ENCODE data around the gene METTL4. TPM values are rescaled to one million over a fixed set of nuclear protein-coding genes. Genes with fewer than 3 reads are reported as not detected.

METTL4 gene
- total and polyA plus RNA-seq, 9 of the 15 experiments (the other 6 are each of a cell fraction or from before 2014, with no cell fraction given) = 7.9 to 32.8 (median 22.1) TPM

GRCh38 chr18:2570772-2571199, 519 bp downstream of the METTL4 start (continued):
- TF ChIP-seq ZBTB49 (CRISPR knock-in tag; IDR thresholded peaks at IDR 0.05; ENCODE audit: borderline replicate concordance) (no peak), PRDM10 (IDR thresholded peaks at IDR 0.05; ENCODE audit: partially characterized antibody) (peak; percentile 98), LCOR (CRISPR knock-in tag; IDR thresholded peaks at IDR 0.05) (no peak; the same call in 1 of the 2 replicates), MECOM (CRISPR knock-in tag; IDR thresholded peaks at IDR 0.05) (no peak), ETS2 (tag; IDR thresholded peaks at IDR 0.05; ENCODE audit: borderline replicate concordance, poor library complexity, severe bottlenecking) (no peak), HMGN3 (IDR thresholded peaks at IDR 0.05; ENCODE audit: borderline replicate concordance, extremely low read depth, insufficient read length, low read depth, low read length) (no peak), ZBTB34 (CRISPR knock-in tag; IDR thresholded peaks at IDR 0.05) (no peak), CEBPZ (IDR thresholded peaks at IDR 0.05; ENCODE audit: borderline replicate concordance, low read depth, low read length) (no peak), SIN3B (IDR thresholded peaks at IDR 0.05; ENCODE audit: low read depth) (no peak), NFYB (IDR thresholded peaks at IDR 0.05; ENCODE audit: extremely low read depth, insufficient read length) (no peak), NKRF (IDR thresholded peaks at IDR 0.05; ENCODE audit: borderline replicate concordance) (peak; percentile 53; the same call in 1 of the 2 replicates), ZNF644 (tag; IDR thresholded peaks at IDR 0.05; ENCODE audit: low read depth) (no peak), ZNF384 (IDR thresholded peaks at IDR 0.05; ENCODE audit: low read depth, low read length) (no peak), KLF16 (IDR thresholded peaks at IDR 0.05) (no peak)

All from K562 (cell line).